Measurements from ENCODE around the gene TOX2.

Gene TOX2

GRCh38 chr20:44028003-44028730 is 113.5 kb downstream of the TOX2 start:
- no peak for DNase-seq (ENCODE audit: extremely low spot score)
- ChIA-PET CTCF (no interaction called here), POLR2A (no interaction called here)
- no peak for TF ChIP-seq ELF4 (IDR thresholded peaks at IDR 0.05)
- TF ChIP-seq TARDBP (IDR thresholded peaks at IDR 0.05) = no peak
- no peak for TF ChIP-seq FOXM1 (IDR thresholded peaks at IDR 0.05; ENCODE audit: borderline replicate concordance)
- no peak for TF ChIP-seq CTBP1 (IDR thresholded peaks at IDR 0.05; ENCODE audit: borderline replicate concordance)
- TF ChIP-seq, protein P1, sequence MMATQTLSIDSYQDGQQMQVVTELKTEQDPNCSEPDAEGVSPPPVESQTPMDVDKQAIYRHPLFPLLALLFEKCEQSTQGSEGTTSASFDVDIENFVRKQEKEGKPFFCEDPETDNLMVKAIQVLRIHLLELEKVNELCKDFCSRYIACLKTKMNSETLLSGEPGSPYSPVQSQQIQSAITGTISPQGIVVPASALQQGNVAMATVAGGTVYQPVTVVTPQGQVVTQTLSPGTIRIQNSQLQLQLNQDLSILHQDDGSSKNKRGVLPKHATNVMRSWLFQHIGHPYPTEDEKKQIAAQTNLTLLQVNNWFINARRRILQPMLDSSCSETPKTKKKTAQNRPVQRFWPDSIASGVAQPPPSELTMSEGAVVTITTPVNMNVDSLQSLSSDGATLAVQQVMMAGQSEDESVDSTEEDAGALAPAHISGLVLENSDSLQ (IDR thresholded peaks at IDR 0.05) = no peak
- TF ChIP-seq LEF1 (IDR thresholded peaks at IDR 0.05; ENCODE audit: borderline replicate concordance) = no peak
- no peak for TF ChIP-seq SUZ12 (IDR thresholded peaks at IDR 0.05)
- TF ChIP-seq SP1 (IDR thresholded peaks at IDR 0.05) = no peak
- TF ChIP-seq L3MBTL2 (conservative IDR thresholded peaks at IDR 0.05) = no peak

DNA sequence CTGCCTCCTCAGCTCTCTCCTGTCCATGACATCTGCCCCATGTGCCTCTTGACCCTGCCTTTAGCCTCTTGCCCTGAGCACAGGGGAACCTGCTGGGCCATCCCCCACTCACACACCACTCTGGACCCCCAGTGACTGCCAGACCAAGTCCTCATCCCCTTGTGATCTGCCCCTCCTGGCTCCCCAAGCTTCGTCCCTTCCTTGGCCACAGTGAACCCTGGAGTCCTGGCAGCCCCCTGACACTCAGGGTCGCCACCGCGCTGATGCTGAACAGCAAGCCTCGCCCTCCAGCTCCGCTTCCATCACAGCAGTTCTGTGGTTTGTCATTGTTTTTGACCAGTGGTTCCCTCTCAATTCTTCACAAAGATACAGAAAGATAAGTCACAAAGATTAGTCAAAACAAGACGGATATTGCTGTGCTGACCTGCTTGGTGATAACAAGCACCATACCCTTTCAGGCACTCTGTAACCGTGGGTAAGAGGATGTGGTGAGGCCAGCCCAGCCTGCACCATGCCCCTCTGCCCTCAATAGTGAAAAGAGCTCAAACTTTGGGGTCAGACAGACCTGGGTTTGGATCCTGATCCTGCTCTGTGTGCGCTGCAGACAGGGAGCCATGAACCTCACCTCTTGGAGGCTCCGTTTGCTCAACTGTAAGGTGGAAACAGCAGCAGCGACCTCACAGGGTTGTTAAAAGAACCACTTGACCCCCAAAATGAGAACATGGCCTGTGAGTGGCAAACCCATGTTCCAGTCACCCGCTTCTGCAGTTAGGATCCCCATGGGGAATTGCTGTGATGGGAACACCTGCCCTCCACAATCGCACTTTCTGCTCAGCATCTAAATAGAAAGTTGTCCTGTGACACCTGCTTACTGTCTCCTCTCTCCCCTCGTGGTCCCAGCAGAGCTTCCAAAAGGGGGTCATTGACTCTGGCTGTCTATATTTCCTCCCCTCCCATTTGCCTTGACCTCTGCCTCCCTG is 114.5 kb downstream of the TOX2 start:
- POLR2A ChIA-PET = no interaction called here
- TF ChIP-seq ARNT (IDR thresholded peaks at IDR 0.05) = no peak
- TF ChIP-seq BHLHE40 (IDR thresholded peaks at IDR 0.05; ENCODE audit: borderline replicate concordance) = no peak
- TF ChIP-seq SP1 (IDR thresholded peaks at IDR 0.05) = no peak
- TF ChIP-seq FOXM1 (IDR thresholded peaks at IDR 0.05; ENCODE audit: borderline replicate concordance) = no peak
- TF ChIP-seq, protein P1 (IDR thresholded peaks at IDR 0.05) = no peak
- TF ChIP-seq SUZ12 (IDR thresholded peaks at IDR 0.05) = no peak
- TF ChIP-seq TARDBP (IDR thresholded peaks at IDR 0.05) = no peak
- TF ChIP-seq ZNF384 (IDR thresholded peaks at IDR 0.05) = no peak
- TF ChIP-seq ELF4 (IDR thresholded peaks at IDR 0.05) = no peak
- no peak for TF ChIP-seq CTBP1 (IDR thresholded peaks at IDR 0.05; ENCODE audit: borderline replicate concordance)
- TF ChIP-seq LEF1 (IDR thresholded peaks at IDR 0.05; ENCODE audit: borderline replicate concordance) = no peak
- CTCF ChIA-PET = no interaction called here
- DNase-seq (ENCODE audit: extremely low spot score) = no peak

- no peak for DNase-seq (ENCODE audit: extremely low spot score)
- POLR2A ChIA-PET = no interaction called here
- CTCF ChIA-PET = no interaction called here
- TF ChIP-seq FOXK2 (IDR thresholded peaks at IDR 0.05) (no peak), FOXM1 (IDR thresholded peaks at IDR 0.05; ENCODE audit: borderline replicate concordance) (no peak), SUZ12 (IDR thresholded peaks at IDR 0.05) (no peak), NFRKB (IDR thresholded peaks at IDR 0.05) (no peak), ARNT (IDR thresholded peaks at IDR 0.05) (no peak), ELF4 (IDR thresholded peaks at IDR 0.05) (no peak), SP1 (IDR thresholded peaks at IDR 0.05) (no peak), ZNF384 (IDR thresholded peaks at IDR 0.05) (no peak), L3MBTL2 (conservative IDR thresholded peaks at IDR 0.05) (no peak), FOXA1 (IDR thresholded peaks at IDR 0.05) (no peak), CTBP1 (IDR thresholded peaks at IDR 0.05; ENCODE audit: borderline replicate concordance) (no peak), HDGF (IDR thresholded peaks at IDR 0.05; ENCODE audit: borderline replicate concordance) (no peak), TARDBP (IDR thresholded peaks at IDR 0.05) (no peak), LEF1 (IDR thresholded peaks at IDR 0.05; ENCODE audit: borderline replicate concordance) (no peak), BHLHE40 (IDR thresholded peaks at IDR 0.05; ENCODE audit: borderline replicate concordance) (no peak)
- TF ChIP-seq, protein P1 (IDR thresholded peaks at IDR 0.05) = no peak
These were observed 115.2 kb downstream of the TOX2 start for GRCh38 chr20:44029848-44030230.

- POLR2A ChIA-PET = no interaction called here
- TF ChIP-seq NFRKB (IDR thresholded peaks at IDR 0.05) (no peak), TARDBP (IDR thresholded peaks at IDR 0.05) (no peak), FOXM1 (IDR thresholded peaks at IDR 0.05; ENCODE audit: borderline replicate concordance) (no peak), SUZ12 (IDR thresholded peaks at IDR 0.05) (no peak), BHLHE40 (IDR thresholded peaks at IDR 0.05; ENCODE audit: borderline replicate concordance) (no peak), CTBP1 (IDR thresholded peaks at IDR 0.05; ENCODE audit: borderline replicate concordance) (no peak), ELF4 (IDR thresholded peaks at IDR 0.05) (no peak), ZNF384 (IDR thresholded peaks at IDR 0.05) (no peak)
- DNase-seq (ENCODE audit: extremely low spot score) = no peak
- CTCF ChIA-PET = no interaction called here
These were observed 115.7 kb downstream of the TOX2 start for GRCh38 chr20:44030394-44030793.

GRCh38 chr20:44031001-44031574 is 116.4 kb downstream of the TOX2 start:
- no peak for DNase-seq (ENCODE audit: extremely low spot score)
- POLR2A ChIA-PET = no interaction called here
- CTCF ChIA-PET = no interaction called here
- no peak for TF ChIP-seq TARDBP (IDR thresholded peaks at IDR 0.05)
- no peak for TF ChIP-seq HDGF (IDR thresholded peaks at IDR 0.05; ENCODE audit: borderline replicate concordance)
- TF ChIP-seq SP1 (IDR thresholded peaks at IDR 0.05) = no peak
- TF ChIP-seq ZNF384 (IDR thresholded peaks at IDR 0.05) = no peak
- TF ChIP-seq, protein P1 (IDR thresholded peaks at IDR 0.05) = no peak
- TF ChIP-seq BHLHE40 (IDR thresholded peaks at IDR 0.05; ENCODE audit: borderline replicate concordance) = no peak
- TF ChIP-seq NFRKB (IDR thresholded peaks at IDR 0.05) = no peak
- no peak for TF ChIP-seq L3MBTL2 (conservative IDR thresholded peaks at IDR 0.05)
- TF ChIP-seq FOXM1 (IDR thresholded peaks at IDR 0.05; ENCODE audit: borderline replicate concordance) = no peak
- no peak for TF ChIP-seq SUZ12 (IDR thresholded peaks at IDR 0.05)
- TF ChIP-seq CTBP1 (IDR thresholded peaks at IDR 0.05; ENCODE audit: borderline replicate concordance) = no peak
- no peak for TF ChIP-seq FOXK2 (IDR thresholded peaks at IDR 0.05)
- TF ChIP-seq ARNT (IDR thresholded peaks at IDR 0.05) = no peak
- TF ChIP-seq FOXA1 (IDR thresholded peaks at IDR 0.05) = no peak
- no peak for TF ChIP-seq ELF4 (IDR thresholded peaks at IDR 0.05)
